SK-N-MC (cell line): ENCODE data around the gene CEP192.

ENCODE experiments used
- EZH2 ChIP-seq: fragments of 200-600 bp; sonication (generic); IDR thresholded peaks from one replicate; pipeline ENCODE4 v1.6.1; 2017; ENCODE audit warnings: antibody characterized with exemption
- POLR2AphosphoS5 ChIP-seq: IDR thresholded peaks from 2 replicates; pipeline ENCODE4 v1.6.1; 2012; ENCODE audit warnings: mild to moderate bottlenecking, low read depth, low read length, borderline replicate concordance

- TF ChIP-seq EZH2 (no peak), POLR2AphosphoS5 (no peak)
Measured at GRCh38 chr18:12989397-12990122, 1.6 kb upstream of the CEP192 start.
